ENCODE data around the gene GDF9. TPM values are rescaled to one million over a fixed set of nuclear protein-coding genes. Genes with fewer than 3 reads are reported as not detected.

GDF9 gene
- total RNA-seq, 3 donors from 2014 or later (not counting 1 experiment from before 2014, with no cell fraction given): 0.53 to 0.78 (median 0.57) TPM

DNA sequence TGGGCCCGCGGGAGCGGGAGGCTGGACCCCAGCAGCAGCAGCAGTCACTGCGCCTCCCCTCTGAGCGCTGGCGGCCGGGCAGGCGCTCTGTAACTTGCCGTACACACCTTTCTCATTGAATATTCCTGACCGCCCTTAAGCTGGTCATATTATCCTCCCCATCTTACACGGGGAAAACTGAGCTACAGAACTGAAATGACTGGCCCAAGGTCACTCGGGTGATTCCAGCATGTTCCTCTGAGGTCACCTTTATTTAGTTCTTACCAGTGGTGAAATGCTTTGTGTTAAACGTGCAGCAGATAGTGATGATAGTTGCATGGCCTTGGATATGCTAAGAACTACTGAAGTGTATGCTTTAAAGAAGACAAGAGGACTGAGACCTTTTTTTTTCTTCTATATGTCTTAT is 780 bp upstream of the GDF9 start:
- H3K27me3 Mint-ChIP-seq (ENCODE audit: low read depth in 2 of 2): peaks cover 0 to 3% of the 10 kb centered on the region in 2 donors
- 2% methylated on average over 13 of the region's 13 CpGs for WGBS (ENCODE audit: insufficient coverage)
- H3K9me3 Mint-ChIP-seq: no peaks in the 10 kb centered on the region
- peak overlapping the region; percentile 98 for H3K27ac ChIP-seq (ENCODE audit: low read length)
- H3K4me1 Mint-ChIP-seq: peaks cover 26 to 27% of the 10 kb centered on the region in 2 donors
- no peaks in the 10 kb centered on the region for H3K9me3 ChIP-seq (ENCODE audit: control insufficient read depth, insufficient read depth, low read length)
- peaks cover 5% of the 10 kb centered on the region for H3K36me3 ChIP-seq (ENCODE audit: control insufficient read depth, insufficient read depth, low read length)
- H3K4me3 Mint-ChIP-seq: peak overlapping the region; percentile 100
- DNase-seq (no peak), ATAC-seq (no peak)
- TF ChIP-seq, protein P1, sequence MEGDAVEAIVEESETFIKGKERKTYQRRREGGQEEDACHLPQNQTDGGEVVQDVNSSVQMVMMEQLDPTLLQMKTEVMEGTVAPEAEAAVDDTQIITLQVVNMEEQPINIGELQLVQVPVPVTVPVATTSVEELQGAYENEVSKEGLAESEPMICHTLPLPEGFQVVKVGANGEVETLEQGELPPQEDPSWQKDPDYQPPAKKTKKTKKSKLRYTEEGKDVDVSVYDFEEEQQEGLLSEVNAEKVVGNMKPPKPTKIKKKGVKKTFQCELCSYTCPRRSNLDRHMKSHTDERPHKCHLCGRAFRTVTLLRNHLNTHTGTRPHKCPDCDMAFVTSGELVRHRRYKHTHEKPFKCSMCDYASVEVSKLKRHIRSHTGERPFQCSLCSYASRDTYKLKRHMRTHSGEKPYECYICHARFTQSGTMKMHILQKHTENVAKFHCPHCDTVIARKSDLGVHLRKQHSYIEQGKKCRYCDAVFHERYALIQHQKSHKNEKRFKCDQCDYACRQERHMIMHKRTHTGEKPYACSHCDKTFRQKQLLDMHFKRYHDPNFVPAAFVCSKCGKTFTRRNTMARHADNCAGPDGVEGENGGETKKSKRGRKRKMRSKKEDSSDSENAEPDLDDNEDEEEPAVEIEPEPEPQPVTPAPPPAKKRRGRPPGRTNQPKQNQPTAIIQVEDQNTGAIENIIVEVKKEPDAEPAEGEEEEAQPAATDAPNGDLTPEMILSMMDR (IDR thresholded peaks at IDR 0.05): no peak
- H3K4me1 ChIP-seq (ENCODE audit: control insufficient read depth, insufficient read depth, low read length): peaks cover 14% of the 10 kb centered on the region
- H3K36me3 Mint-ChIP-seq: no peaks in the 10 kb centered on the region
- no peaks in the 10 kb centered on the region for H3K27me3 ChIP-seq (ENCODE audit: control insufficient read depth, insufficient read depth, low read length)
- intact Hi-C loops (cut with micrococcal nuclease): no loop called here
- peak overlapping the region; percentile 73 for H3K4me3 ChIP-seq (ENCODE audit: low read length)
- peak overlapping the region; percentile 97 to 99 for H3K27ac Mint-ChIP-seq

DNA sequence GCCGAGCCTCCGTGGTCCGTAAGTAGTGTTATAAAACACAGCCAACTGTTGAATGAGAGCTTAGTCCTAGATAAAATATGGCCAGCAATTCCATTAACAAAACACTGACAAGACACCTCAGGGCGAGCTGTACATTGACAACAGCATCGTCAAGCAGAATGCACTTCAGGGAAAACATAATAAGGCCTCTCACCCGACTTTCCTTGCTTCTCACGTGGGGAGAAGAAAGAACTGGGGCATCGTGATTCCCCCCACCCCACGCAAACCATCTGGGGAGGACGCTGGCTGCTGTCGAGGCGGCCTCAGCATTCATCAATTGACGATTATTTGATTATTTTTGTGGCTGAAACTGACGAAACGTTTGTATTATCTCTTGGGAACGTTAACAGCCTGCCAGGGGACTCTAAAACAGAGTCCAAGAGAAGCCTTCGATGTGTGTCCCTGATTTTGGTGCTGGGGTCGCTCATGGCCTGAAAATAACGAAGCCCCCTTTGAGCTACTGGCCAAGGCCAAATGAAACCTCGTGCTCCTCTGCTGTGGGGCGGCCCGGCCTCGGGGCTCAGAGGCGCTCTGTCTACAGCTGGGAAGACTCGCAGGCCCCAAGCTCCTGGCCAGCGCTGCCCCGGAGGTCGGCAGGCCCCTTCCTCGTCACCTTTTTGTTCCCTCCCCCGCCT is 464 bp downstream of the GDF9 start:
- Histone ChIP-seq H3K4me1 (ENCODE audit: control insufficient read depth, insufficient read depth, low read length) (peaks cover 14% of the 10 kb centered on the region), H3K27me3 (ENCODE audit: control insufficient read depth, insufficient read depth, low read length) (no peaks in the 10 kb centered on the region), H3K9me3 (ENCODE audit: control insufficient read depth, insufficient read depth, low read length) (no peaks in the 10 kb centered on the region), H3K36me3 (ENCODE audit: control insufficient read depth, insufficient read depth, low read length) (peaks cover 5% of the 10 kb centered on the region), H3K4me3 (ENCODE audit: low read length) (peak overlapping the region; percentile 73), H3K27ac (ENCODE audit: low read length) (peak overlapping the region; percentile 98)
- ATAC-seq (peak; percentile 16 to 25 (median 19)), DNase-seq (no peak)
- peak overlapping the region; percentile 100 for H3K4me3 Mint-ChIP-seq
- TF ChIP-seq, protein P1 (IDR thresholded peaks at IDR 0.05): no peak
- H3K4me1 Mint-ChIP-seq: peaks cover 26 to 27% of the 10 kb centered on the region in 2 donors
- 45% methylated on average over 29 of the region's 30 CpGs for WGBS (ENCODE audit: insufficient coverage)
- H3K36me3 Mint-ChIP-seq: no peaks in the 10 kb centered on the region
- H3K27me3 Mint-ChIP-seq (ENCODE audit: low read depth in 2 of 2): peaks cover 2 to 15% of the 10 kb centered on the region in 2 donors
- no peaks in the 10 kb centered on the region for H3K9me3 Mint-ChIP-seq
- H3K27ac Mint-ChIP-seq: peak overlapping the region; percentile 97 to 99
- intact Hi-C loops (cut with micrococcal nuclease): loop anchor here (1.0 kb wide), 1 partner anchor 185 kb away; no protein-coding TSS in a partner anchor

DNA sequence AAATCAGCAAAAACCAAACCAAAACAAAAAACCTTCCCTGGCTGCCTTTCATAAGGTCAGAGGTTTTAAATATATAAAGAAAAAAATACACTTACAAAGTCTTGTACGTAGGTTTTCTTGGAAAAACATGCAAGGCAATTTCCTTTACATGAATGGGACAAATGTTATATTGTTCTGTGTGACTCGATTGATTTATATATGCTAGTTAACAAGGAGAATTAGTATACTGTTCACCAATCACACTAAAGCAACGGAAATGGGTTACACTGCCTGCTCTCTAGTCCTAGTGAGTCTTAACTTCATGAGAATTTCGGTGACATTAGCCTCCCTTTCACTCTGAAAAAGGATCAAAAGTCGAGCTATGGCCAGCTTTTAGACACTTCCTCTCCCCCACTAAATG is 5.5 kb downstream of the GDF9 start:
- Histone ChIP-seq H3K9me3 (ENCODE audit: control insufficient read depth, insufficient read depth, low read length) (no peaks in the 10 kb centered on the region), H3K27ac (ENCODE audit: low read length) (no peak overlapping the region), H3K4me1 (ENCODE audit: control insufficient read depth, insufficient read depth, low read length) (peaks cover 4% of the 10 kb centered on the region), H3K27me3 (ENCODE audit: control insufficient read depth, insufficient read depth, low read length) (no peaks in the 10 kb centered on the region), H3K4me3 (ENCODE audit: low read length) (no peak overlapping the region), H3K36me3 (ENCODE audit: control insufficient read depth, insufficient read depth, low read length) (no peaks in the 10 kb centered on the region)
- H3K9me3 Mint-ChIP-seq: no peaks in the 10 kb centered on the region
- peaks cover 6 to 7% of the 10 kb centered on the region in 2 donors for H3K4me1 Mint-ChIP-seq
- H3K27ac Mint-ChIP-seq: no peak overlapping the region
- H3K4me3 Mint-ChIP-seq: no peak overlapping the region
- peaks cover 11 to 15% of the 10 kb centered on the region in 2 donors for H3K27me3 Mint-ChIP-seq (ENCODE audit: low read depth in 2 of 2)
- ATAC-seq (no peak), DNase-seq (no peak)
- intact Hi-C loops (cut with micrococcal nuclease): no loop called here
- TF ChIP-seq, protein P1 (IDR thresholded peaks at IDR 0.05): no peak
- 64% methylated on average over 3 of the region's 5 CpGs for WGBS (ENCODE audit: insufficient coverage)
- no peaks in the 10 kb centered on the region for H3K36me3 Mint-ChIP-seq
